GM12878 (cell line): ENCODE measurements around the gene SRSF5. TPM values are rescaled to one million over a fixed set of nuclear protein-coding genes. Genes with fewer than 3 reads are reported as not detected.

ENCODE experiments used
- CUX1 ChIP-seq: IDR thresholded peaks from 2 replicates; pipeline ENCODE4 v1.6.1; 2012; ENCODE audit warnings: improper control_type of control experiment, low read depth, low read length; ENCODE audit not compliant: insufficient replicate concordance
- IRF3 ChIP-seq: fragments of 450-650 bp; IDR thresholded peaks from 2 replicates; pipeline ENCODE4 v1.6.1; 2014; ENCODE audit warnings: mild to moderate bottlenecking
- YY1 ChIP-seq: IDR thresholded peaks from 2 replicates; pipeline ENCODE4 v1.6.1; 2011; ENCODE audit warnings: low read depth, mild to moderate bottlenecking, low read length
- ZNF687 ChIP-seq: fragments of 450-650 bp; IDR thresholded peaks from 2 replicates; pipeline ENCODE4 v1.6.1; 2017; ENCODE audit warnings: mild to moderate bottlenecking, moderate library complexity
- polyA plus RNA-seq, 11 experiments: library from polyadenylated mRNA; depleted of rRNA in 4 of 11; unstranded in 6 of 11; stranded (reverse) in 5 of 11; fragments of >200 nt; fragmentation: Nextera tagmentation in 4 of 11; fragmentation: Illumina TruSeq in 1 of 11; extraction: Ambion mirVana in 4 of 11; extraction: Trizol in 1 of 11; gene quantifications; 1 replicate in 1 of 11; 2 replicates in 10 of 11; pipeline versions ENCODE4 v1.2.1 to v1.2.3, GENCODE V29; 2011 to 2016; ENCODE audit warnings: inconsistent platforms in 2 of 11, missing spikeins in 2 of 11, low read depth in 1 of 11
- total RNA-seq, 4 experiments: library from RNA; depleted of rRNA in 3 of 4; stranded (reverse); fragments of >200 nt in 3 of 4; fragmentation: Illumina TruSeq in 1 of 4; extraction: Trizol in 1 of 4; gene quantifications; 2 replicates each; pipeline versions ENCODE4 v1.2.1 to v1.2.3, GENCODE V29; 2013 to 2021

Gene SRSF5
- total and polyA plus RNA-seq, 10 of the 15 experiments (the other 5 are each of a cell fraction or from before 2014, with no cell fraction given), result 136 to 453 (median 275) TPM

GRCh38 chr14:69811227-69811867 lies 44.4 kb downstream of the SRSF5 start (continued):
- TF ChIP-seq IRF3, result no peak
- TF ChIP-seq ZNF687, result no peak
- no peak for TF ChIP-seq YY1
- no peak for TF ChIP-seq CUX1
- TF ChIP-seq, all 136 proteins: peak for 0
